HEK293 (cell line): Measurements from ENCODE around the gene ADAMTS2.

Experiments used
- CTCF ChIA-PET: fragments of 350-600 bp; formaldehyde crosslinking; extraction: SDS; loops from one replicate; lab custom pipeline; 2021; ENCODE audit warnings: antibody characterized with exemption; lab: Yijun Ruan, JAX
- POLR2A ChIA-PET: fragments of 300-600 bp; formaldehyde crosslinking; extraction: SDS; loops from one replicate; lab custom pipeline; 2020; ENCODE audit warnings: antibody characterized with exemption, inconsistent platforms; lab: Yijun Ruan, JAX
- H3K27ac ChIP-seq: fragments of 200-500 bp; sonication (Bioruptor generic); 2 replicates; pipeline ENCODE4 v1.5.1; 2014; ENCODE audit warnings: low read depth, low read length, control low read depth, inconsistent platforms; ENCODE audit errors: extremely low read depth
- H3K36me3 ChIP-seq, 2 experiments: fragments of 200-500 bp in 1 of 2; sonication (Bioruptor generic) in 1 of 2; 1 replicate in 1 of 2; 2 replicates in 1 of 2; pipeline ENCODE4 v1.5.1; 2014 to 2017; ENCODE audit warnings: inconsistent platforms in 2 of 2, low read length in 2 of 2; ENCODE audit not compliant: control insufficient read depth in 2 of 2, insufficient read depth in 1 of 2
- H3K4me1 ChIP-seq: fragments of 200-500 bp; sonication (Bioruptor generic); 2 replicates; pipeline ENCODE4 v1.5.1; 2014; ENCODE audit warnings: mild to moderate bottlenecking, low read length, inconsistent platforms; ENCODE audit not compliant: control insufficient read depth, insufficient read depth
- H3K4me3 ChIP-seq: 2 replicates; pipeline ENCODE4 v1.5.1; 2011; ENCODE audit warnings: low read depth, mild to moderate bottlenecking, control low read depth, low read length, moderate library complexity
- H3K9me3 ChIP-seq: fragments of 200-500 bp; sonication (Bioruptor generic); 2 replicates; pipeline ENCODE4 v1.5.1; 2014; ENCODE audit warnings: low read depth, low read length, inconsistent platforms; ENCODE audit not compliant: control insufficient read depth, insufficient read depth
- BCL11B ChIP-seq: fragments of 450-650 bp; formaldehyde crosslinking; IDR thresholded peaks from 2 replicates; pipeline ENCODE4 v1.5.1; 2016; ENCODE audit warnings: low read depth, missing biosample characterization, missing genetic modification characterization
- GLI2 ChIP-seq: fragments of 450-650 bp; formaldehyde crosslinking; IDR thresholded peaks from 2 replicates; pipeline ENCODE4; 2017; ENCODE audit warnings: missing biosample characterization, missing genetic modification characterization, low read depth, borderline replicate concordance
- KLF8 ChIP-seq: fragments of 450-650 bp; formaldehyde crosslinking; IDR thresholded peaks from 2 replicates; pipeline ENCODE4 v1.5.1; 2016; ENCODE audit warnings: missing biosample characterization, missing genetic modification characterization
- MEIS1 ChIP-seq: sonication (generic); formaldehyde crosslinking; IDR thresholded peaks from 2 replicates; pipeline ENCODE4 v1.8.1; 2022; ENCODE audit warnings: missing genetic modification reagents, mild to moderate bottlenecking, borderline replicate concordance
- SETDB1 ChIP-seq: IDR thresholded peaks from one replicate; pipeline ENCODE4 v1.6.1; 2017; ENCODE audit warnings: mild to moderate bottlenecking, low read length, moderate library complexity, mixed read lengths; ENCODE audit not compliant: insufficient read length
- SP3 ChIP-seq: fragments of 450-650 bp; formaldehyde crosslinking; IDR thresholded peaks from 2 replicates; pipeline ENCODE4 v1.5.1; 2016; ENCODE audit warnings: missing biosample characterization, missing genetic modification characterization
- SP7 ChIP-seq: fragments of 450-650 bp; formaldehyde crosslinking; IDR thresholded peaks from 2 replicates; pipeline ENCODE4 v1.5.1; 2016; ENCODE audit warnings: missing biosample characterization, missing genetic modification characterization
- ZBTB26 ChIP-seq: fragments of 450-650 bp; formaldehyde crosslinking; optimal IDR thresholded peaks from 2 replicates; pipeline ENCODE3; 2016; ENCODE audit warnings: missing biosample characterization, mild to moderate bottlenecking, missing genetic modification characterization
- ZNF112 ChIP-seq: fragments of 450-650 bp; formaldehyde crosslinking; IDR thresholded peaks from 2 replicates; pipeline ENCODE4 v1.5.0; 2017; ENCODE audit warnings: missing biosample characterization, missing genetic modification characterization
- ZNF132 ChIP-seq: fragments of 450-650 bp; formaldehyde crosslinking; IDR thresholded peaks from 2 replicates; pipeline ENCODE4 v1.5.1; 2017; ENCODE audit warnings: missing biosample characterization, missing genetic modification characterization, borderline replicate concordance
- ZNF140 ChIP-seq: fragments of 450-650 bp; formaldehyde crosslinking; IDR thresholded peaks from 2 replicates; pipeline ENCODE4 v1.5.1; 2016; ENCODE audit warnings: missing biosample characterization, missing genetic modification characterization
- ZNF16 ChIP-seq: fragments of 450-650 bp; formaldehyde crosslinking; IDR thresholded peaks from 2 replicates; pipeline ENCODE4 v1.5.1; 2016; ENCODE audit warnings: low read depth, missing biosample characterization, missing genetic modification characterization
- ZNF184 ChIP-seq: fragments of 450-650 bp; IDR thresholded peaks from 2 replicates; pipeline ENCODE4 v1.5.1; 2018; ENCODE audit warnings: missing biosample characterization, mild to moderate bottlenecking, missing genetic modification characterization
- ZNF311 ChIP-seq: fragments of 450-650 bp; formaldehyde crosslinking; IDR thresholded peaks from 2 replicates; pipeline ENCODE4 v1.5.1; 2017; ENCODE audit warnings: missing biosample characterization, missing genetic modification characterization, borderline replicate concordance
- ZNF350 ChIP-seq: fragments of 450-650 bp; formaldehyde crosslinking; IDR thresholded peaks from 2 replicates; pipeline ENCODE4 v1.5.0; 2017; ENCODE audit warnings: missing biosample characterization, mild to moderate bottlenecking, missing genetic modification characterization
- ZNF37A ChIP-seq: fragments of 450-650 bp; IDR thresholded peaks from 2 replicates; pipeline ENCODE4 v1.5.1; 2018; ENCODE audit warnings: missing biosample characterization, missing genetic modification characterization
- ZNF501 ChIP-seq: fragments of 450-650 bp; formaldehyde crosslinking; IDR thresholded peaks from 2 replicates; pipeline ENCODE4 v1.5.1; 2016; ENCODE audit warnings: missing biosample characterization, missing genetic modification characterization
- ZNF529 ChIP-seq: fragments of 450-650 bp; formaldehyde crosslinking; IDR thresholded peaks from 2 replicates; pipeline ENCODE4 v1.5.1; 2017; ENCODE audit warnings: missing genetic modification characterization, missing biosample characterization; ENCODE audit not compliant: insufficient replicate concordance
- ZNF585B ChIP-seq: fragments of 450-650 bp; formaldehyde crosslinking; IDR thresholded peaks from 2 replicates; pipeline ENCODE4 v1.5.1; 2016; ENCODE audit warnings: missing biosample characterization, missing genetic modification characterization
- ZNF621 ChIP-seq: fragments of 450-650 bp; formaldehyde crosslinking; IDR thresholded peaks from 2 replicates; pipeline ENCODE4 v1.5.1; 2017; ENCODE audit warnings: missing biosample characterization, missing genetic modification characterization
- ZNF701 ChIP-seq: fragments of 450-650 bp; formaldehyde crosslinking; IDR thresholded peaks from 2 replicates; pipeline ENCODE4 v1.5.1; 2016; ENCODE audit warnings: missing biosample characterization, missing genetic modification characterization
- ZNF747 ChIP-seq: fragments of 450-650 bp; formaldehyde crosslinking; IDR thresholded peaks from 2 replicates; pipeline ENCODE4 v1.5.1; 2016; ENCODE audit warnings: missing biosample characterization, missing genetic modification characterization
- ZNF76 ChIP-seq: fragments of 450-650 bp; formaldehyde crosslinking; IDR thresholded peaks from 2 replicates; pipeline ENCODE4; 2016; ENCODE audit warnings: low read depth, missing biosample characterization, missing genetic modification characterization, borderline replicate concordance
- ZNF768 ChIP-seq: fragments of 450-650 bp; formaldehyde crosslinking; IDR thresholded peaks from 2 replicates; pipeline ENCODE4 v1.5.1; 2018; ENCODE audit warnings: missing biosample characterization, mild to moderate bottlenecking, missing genetic modification characterization
- ZSCAN5A ChIP-seq: fragments of 450-650 bp; formaldehyde crosslinking; IDR thresholded peaks from 2 replicates; pipeline ENCODE4 v1.5.1; 2016; ENCODE audit warnings: missing biosample characterization, missing genetic modification characterization
- TF ChIP-seq, protein P1 (sequence below): fragments of 450-650 bp; formaldehyde crosslinking; IDR thresholded peaks from 2 replicates; pipeline ENCODE4 v1.5.1; 2016; ENCODE audit warnings: missing biosample characterization, missing genetic modification characterization
- TF ChIP-seq, protein P2 (sequence below): fragments of 450-650 bp; formaldehyde crosslinking; IDR thresholded peaks from 2 replicates; pipeline ENCODE4 v1.5.1; 2016; ENCODE audit warnings: missing biosample characterization, missing genetic modification characterization

ADAMTS2 gene

GRCh38 chr5:179132586-179133355 lies 212.5 kb downstream of the ADAMTS2 start:
- CTCF ChIA-PET: no interaction called here
- Histone ChIP-seq H3K36me3 (no peaks in the 10 kb centered on the region), H3K9me3 (no peaks in the 10 kb centered on the region), H3K4me1 (no peaks in the 10 kb centered on the region), H3K4me3 (no peak overlapping the region), H3K27ac (no peak overlapping the region)
- POLR2A ChIA-PET: no interaction called here
- no peak for TF ChIP-seq ZNF501 (tag by site-specific recombination)

GRCh38 chr5:179131886-179132585 lies 213.2 kb downstream of the ADAMTS2 start:
- Histone ChIP-seq H3K27ac (no peak overlapping the region), H3K4me1 (no peaks in the 10 kb centered on the region), H3K9me3 (no peaks in the 10 kb centered on the region), H3K36me3 (no peaks in the 10 kb centered on the region), H3K4me3 (no peak overlapping the region)
- ChIA-PET CTCF (no interaction called here), POLR2A (no interaction called here)
- TF ChIP-seq ZNF621 (tag by site-specific recombination) (no peak), ZSCAN5A (tag by site-specific recombination) (no peak), ZNF350 (no peak), ZNF112 (tag by site-specific recombination) (no peak), ZNF16 (tag by site-specific recombination) (no peak), ZNF140 (tag by site-specific recombination) (no peak), SP7 (no peak), ZNF747 (tag by site-specific recombination) (no peak), KLF8 (tag by site-specific recombination) (no peak), ZNF76 (no peak), ZNF585B (no peak), ZNF768 (no peak)
- TF ChIP-seq, protein P1, sequence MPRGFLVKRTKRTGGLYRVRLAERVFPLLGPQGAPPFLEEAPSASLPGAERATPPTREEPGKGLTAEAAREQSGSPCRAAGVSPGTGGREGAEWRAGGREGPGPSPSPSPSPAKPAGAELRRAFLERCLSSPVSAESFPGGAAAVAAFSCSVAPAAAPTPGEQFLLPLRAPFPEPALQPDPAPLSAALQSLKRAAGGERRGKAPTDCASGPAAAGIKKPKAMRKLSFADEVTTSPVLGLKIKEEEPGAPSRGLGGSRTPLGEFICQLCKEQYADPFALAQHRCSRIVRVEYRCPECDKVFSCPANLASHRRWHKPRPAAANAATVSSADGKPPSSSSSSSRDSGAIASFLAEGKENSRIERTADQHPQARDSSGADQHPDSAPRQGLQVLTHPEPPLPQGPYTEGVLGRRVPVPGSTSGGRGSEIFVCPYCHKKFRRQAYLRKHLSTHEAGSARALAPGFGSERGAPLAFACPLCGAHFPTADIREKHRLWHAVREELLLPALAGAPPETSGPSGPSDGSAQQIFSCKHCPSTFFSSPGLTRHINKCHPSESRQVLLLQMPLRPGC (tag by site-specific recombination): no peak

GRCh38 chr5:179131321-179131835 lies 213.9 kb downstream of the ADAMTS2 start:
- CTCF ChIA-PET: no interaction called here
- no peaks in the 10 kb centered on the region for H3K4me1 ChIP-seq
- no peak for TF ChIP-seq MEIS1 (CRISPR knock-in tag)
- no peak for TF ChIP-seq ZNF132
- TF ChIP-seq ZNF701 (tag by site-specific recombination): no peak
- no peak for TF ChIP-seq ZNF529 (tag by site-specific recombination)
- TF ChIP-seq GLI2 (tag by site-specific recombination): no peak
- no peak for TF ChIP-seq ZNF37A (tag by site-specific recombination)
- no peak for TF ChIP-seq ZNF747 (tag by site-specific recombination)
- no peak for TF ChIP-seq SETDB1
- TF ChIP-seq SP3 (tag by site-specific recombination): no peak
- no peak for TF ChIP-seq ZNF311
- TF ChIP-seq ZNF184 (tag by site-specific recombination): no peak
- no peak for TF ChIP-seq BCL11B
- TF ChIP-seq, protein P2, sequence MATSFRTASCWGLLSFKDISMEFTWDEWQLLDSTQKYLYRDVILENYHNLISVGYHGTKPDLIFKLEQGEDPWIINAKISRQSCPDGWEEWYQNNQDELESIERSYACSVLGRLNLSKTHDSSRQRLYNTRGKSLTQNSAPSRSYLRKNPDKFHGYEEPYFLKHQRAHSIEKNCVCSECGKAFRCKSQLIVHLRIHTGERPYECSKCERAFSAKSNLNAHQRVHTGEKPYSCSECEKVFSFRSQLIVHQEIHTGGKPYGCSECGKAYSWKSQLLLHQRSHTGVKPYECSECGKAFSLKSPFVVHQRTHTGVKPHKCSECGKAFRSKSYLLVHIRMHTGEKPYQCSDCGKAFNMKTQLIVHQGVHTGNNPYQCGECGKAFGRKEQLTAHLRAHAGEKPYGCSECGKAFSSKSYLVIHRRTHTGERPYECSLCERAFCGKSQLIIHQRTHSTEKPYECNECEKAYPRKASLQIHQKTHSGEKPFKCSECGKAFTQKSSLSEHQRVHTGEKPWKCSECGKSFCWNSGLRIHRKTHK (tag by site-specific recombination): no peak
- TF ChIP-seq ZBTB26 (tag by site-specific recombination): no peak
- no peak overlapping the region for H3K27ac ChIP-seq
- POLR2A ChIA-PET: no interaction called here
- H3K36me3 ChIP-seq: no peaks in the 10 kb centered on the region
- H3K9me3 ChIP-seq: no peaks in the 10 kb centered on the region
- H3K4me3 ChIP-seq: no peak overlapping the region
